SK-N-DZ (cell line): ENCODE results near the gene STXBP6.
"Not testable (repeated sequence)": the region's sequence is repeated elsewhere in the genome, so short reads cannot be mapped to it uniquely, and the experiment has no call there.

Experiments
- DNase-seq: peaks from one replicate; pipeline ENCODE4 v3.0.0-alpha.2; 2015; ENCODE audit warnings: low spot score

The STXBP6 gene

GRCh38 chr14:24986206-24986893, 63.6 kb downstream of the STXBP6 start:
- DNase-seq: no peak

GRCh38 chr14:24984846-24985589, 64.9 kb downstream of the STXBP6 start:
- no peak for DNase-seq

GRCh38 chr14:24982472-24983155, 67.3 kb downstream of the STXBP6 start:
- DNase-seq: no peak

GRCh38 chr14:24979725-24980239, 70.2 kb downstream of the STXBP6 start:
- DNase-seq: no peak

DNA sequence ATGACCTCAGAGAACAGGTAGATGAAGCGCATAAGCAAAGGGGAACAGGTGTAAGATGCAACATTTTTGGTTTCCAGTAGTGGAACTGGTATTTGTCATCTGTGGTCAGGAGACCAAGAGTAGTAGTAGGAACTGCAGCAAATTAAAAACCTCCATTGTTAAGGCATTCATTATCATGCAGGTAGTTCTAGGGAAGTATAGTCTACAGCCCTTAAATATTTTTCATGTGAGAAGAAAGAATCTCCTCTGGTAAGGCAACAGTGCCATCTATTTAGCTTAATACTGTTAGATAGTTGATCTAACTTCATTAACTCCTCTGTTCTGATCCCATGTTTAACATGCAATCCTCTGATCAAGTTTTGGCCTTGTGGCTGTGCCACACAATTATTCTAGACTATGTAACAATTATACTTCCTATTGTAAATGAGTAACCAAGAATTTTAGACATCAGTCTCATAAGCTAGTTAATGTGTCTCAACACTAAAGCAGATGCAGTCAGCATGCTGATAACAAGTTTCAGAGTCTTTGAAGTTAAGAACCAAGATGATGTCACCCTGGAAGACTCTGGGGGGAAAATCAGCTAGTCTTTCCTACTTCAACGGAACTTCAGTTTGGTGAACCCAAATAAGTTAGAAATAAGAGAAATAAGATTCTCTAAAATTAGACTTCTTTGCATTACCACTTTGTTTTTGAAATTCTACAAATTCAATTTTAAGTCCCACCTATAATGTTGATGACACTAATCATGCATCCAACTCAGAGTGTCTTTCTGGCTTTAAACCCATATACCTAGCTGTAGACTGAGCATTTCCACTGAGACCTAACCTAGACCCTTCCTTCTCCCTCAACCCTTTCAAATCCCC, 70.9 kb downstream of the STXBP6 start:
- DNase-seq: no peak

DNA sequence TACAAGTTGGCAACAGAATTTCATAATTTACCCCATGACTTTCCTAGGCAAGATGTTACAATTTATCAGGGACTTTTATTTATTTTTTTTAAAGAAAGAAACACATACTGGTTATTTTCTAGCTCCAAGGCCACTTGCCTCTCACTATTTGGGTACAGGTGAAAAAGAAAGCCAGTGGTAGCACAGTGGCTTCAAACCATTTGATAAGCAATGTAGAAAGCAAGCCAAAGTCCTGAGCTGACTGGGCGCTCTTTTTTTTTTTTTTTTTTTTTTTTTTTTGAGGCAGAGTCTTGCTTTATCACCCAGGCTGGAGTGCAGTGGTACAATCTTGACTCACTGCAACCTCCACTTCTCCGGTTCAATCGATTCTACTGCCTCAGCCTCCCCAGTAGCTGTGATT, 73.3 kb downstream of the STXBP6 start:
- DNase-seq: no peak

DNA sequence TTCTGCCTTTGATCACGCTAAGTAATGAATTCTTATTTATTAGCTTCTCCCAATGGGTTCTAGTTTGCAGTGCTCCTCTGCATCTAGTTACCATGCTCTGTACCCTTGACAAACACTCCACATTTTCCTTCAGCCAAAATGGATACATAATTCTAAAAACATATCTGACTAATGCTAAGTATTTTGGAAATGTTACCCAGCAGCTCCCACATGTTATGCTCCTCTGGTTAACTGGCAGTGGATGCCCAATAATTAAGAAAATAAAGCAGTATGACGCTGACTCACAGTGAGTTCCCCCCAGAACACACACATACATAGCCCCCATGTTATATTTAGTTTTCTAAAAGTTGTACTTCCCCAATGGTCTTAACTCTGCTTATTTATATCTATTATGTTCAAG, 74.6 kb downstream of the STXBP6 start:
- no peak for DNase-seq

DNA sequence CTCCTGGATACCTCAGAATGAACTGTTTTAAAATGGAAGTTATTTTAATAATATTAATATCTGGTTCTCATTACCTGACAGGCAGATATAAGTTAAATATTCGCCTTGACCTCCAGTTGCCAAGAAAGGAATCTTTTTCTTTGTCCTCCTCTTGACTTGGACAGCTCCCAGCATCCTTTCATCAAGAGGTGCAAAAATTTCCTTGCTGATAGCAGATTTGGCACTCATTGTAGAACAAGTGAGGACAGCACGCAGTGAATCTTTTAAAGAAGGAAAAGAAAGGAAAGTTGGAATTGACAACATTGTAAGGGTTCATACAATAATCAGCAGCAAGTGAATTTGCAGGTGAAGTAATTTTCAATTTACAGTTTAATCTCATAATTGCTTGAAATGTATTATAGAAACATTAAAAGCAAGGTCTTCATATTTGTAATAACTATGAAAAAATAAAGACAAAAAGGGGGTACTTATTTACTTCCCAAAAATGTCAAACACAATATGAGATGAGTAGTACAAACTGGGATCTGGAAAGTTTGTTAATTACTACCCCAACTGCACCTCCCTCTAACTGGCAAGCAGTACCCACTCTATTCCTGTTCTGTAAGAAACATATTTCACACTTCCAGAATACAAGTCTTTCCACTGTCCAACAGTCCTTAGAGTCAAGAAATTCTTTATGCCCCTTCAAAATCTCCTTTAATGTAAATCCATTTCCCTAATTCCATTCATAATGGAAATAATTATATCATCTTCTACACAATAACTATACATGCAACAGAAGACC, 75.2 kb downstream of the STXBP6 start:
- no peak for DNase-seq

GRCh38 chr14:24972844-24973243, 77.1 kb downstream of the STXBP6 start:
- DNase-seq: no peak

DNA sequence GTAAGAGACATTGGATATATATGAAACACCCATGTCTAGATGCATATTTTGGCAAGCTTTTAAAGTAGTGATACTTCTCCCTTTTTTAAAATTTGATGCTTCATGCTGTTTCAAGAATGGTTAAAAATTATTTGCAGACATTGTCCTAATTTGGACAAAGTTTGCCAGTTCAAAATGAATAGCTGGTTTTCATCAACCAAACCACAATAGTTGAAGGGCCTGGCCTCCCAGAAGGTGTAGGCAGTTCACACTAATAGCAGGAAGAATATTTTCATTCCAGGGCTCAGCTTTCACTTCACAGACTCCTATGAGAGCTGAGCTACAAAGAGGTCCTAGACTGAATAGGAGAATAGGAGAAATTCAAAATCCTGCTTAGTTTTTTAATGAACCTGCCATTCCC, 78.7 kb downstream of the STXBP6 start:
- DNase-seq: no peak

DNA sequence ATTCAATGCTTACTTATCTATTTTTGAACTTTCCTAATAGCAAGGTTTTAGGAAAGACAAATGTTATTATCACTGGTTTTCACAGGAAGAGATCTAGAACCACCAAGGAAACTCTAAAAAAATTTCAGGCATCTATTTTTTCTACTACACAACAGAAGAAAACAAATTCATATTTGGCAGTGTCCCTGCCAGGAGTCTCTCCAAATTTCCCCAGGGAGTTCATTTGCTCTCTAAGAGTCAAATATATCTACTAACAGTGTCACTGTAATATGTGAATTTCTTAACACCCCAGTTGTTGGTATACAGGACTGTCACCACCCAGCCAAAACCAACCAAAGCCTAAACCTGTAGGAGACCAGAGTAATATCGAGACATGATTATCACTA, 83.4 kb downstream of the STXBP6 start:
- no peak for DNase-seq

- no peak for DNase-seq
Measured at GRCh38 chr14:24965934-24966578, 83.9 kb downstream of the STXBP6 start.

- DNase-seq: no peak
Measured at GRCh38 chr14:24965578-24965933, 84.4 kb downstream of the STXBP6 start.

GRCh38 chr14:24964591-24964990, 85.4 kb downstream of the STXBP6 start:
- DNase-seq: no peak

DNA sequence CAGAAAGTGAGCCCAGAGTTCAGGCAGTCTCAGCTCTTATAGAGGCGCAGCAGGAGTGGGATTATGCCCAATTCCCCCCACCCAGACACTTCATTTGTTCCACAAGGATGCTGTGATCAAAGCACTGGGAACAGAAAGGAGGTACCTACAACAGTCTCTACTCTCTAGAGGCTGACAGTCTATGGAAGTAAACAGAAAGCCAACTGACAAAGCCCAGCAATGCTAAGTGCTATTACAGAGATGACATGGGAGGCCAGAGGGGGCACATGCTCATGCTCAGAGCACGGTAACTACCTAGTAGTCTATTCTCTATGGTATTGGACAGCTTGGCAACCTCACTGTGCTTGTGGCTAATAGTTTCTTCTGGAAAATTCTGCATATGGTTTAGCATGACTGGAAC, 85.9 kb downstream of the STXBP6 start:
- DNase-seq: no peak

DNA sequence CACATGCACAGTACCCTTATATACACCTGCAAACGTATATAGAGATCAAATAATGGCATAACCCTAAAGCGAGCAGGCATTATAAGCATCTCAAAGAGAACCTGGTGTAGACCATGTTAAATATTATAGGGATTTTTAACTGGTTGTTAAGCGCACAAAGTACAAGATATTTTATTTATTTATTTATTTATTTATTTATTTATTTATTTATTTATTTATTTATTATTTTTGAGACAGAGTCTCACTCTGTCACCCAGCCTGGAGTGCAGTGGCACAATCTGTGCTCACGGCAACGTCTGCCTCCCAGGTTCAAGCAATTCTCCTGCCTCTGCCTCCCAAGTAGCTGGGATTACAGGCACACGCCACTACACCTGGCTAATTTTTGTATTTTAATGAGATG, 87.8 kb downstream of the STXBP6 start:
- DNase-seq: not testable (repeated sequence)

GRCh38 chr14:24960816-24961215, 89.1 kb downstream of the STXBP6 start:
- no peak for DNase-seq

- no peak for DNase-seq
Measured at GRCh38 chr14:24959791-24960331, 90.1 kb downstream of the STXBP6 start.

DNA sequence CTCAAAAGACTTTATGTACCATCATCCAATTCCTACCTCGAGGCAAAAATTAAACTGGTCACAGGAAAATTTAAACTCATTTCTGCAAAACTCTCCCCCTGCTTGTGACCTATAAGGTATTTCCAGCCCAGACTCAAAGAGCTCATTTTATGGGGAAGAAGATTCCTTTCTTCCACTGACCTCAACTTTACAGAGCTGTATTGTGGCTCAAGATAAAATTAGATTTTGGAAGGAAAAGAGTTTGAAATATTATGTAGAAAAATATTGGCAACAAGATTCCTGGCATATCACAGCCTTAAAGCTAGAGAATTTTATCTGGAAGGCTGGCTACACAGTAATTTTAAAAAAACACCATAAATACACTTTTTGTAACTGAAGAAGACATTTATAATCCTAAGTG, 91.7 kb downstream of the STXBP6 start:
- no peak for DNase-seq

- no peak for DNase-seq
Measured at GRCh38 chr14:24957814-24958213, 92.1 kb downstream of the STXBP6 start.
